IPS-20b (cell line): ENCODE measurements around the gene BBS4.
"Not testable (repeated sequence)": the region's sequence is repeated elsewhere in the genome, so short reads cannot be mapped to it uniquely, and the experiment has no call there.

Source experiments
- H3K27ac ChIP-seq: one replicate; pipeline ENCODE4 v1.5.1; 2013; ENCODE audit warnings: low read length
- H3K27me3 ChIP-seq: 2 replicates; pipeline ENCODE4 v1.6.1; 2013; ENCODE audit warnings: mild to moderate bottlenecking, low read length, inconsistent platforms; ENCODE audit not compliant: insufficient read depth
- H3K36me3 ChIP-seq: 2 replicates; pipeline ENCODE4 v1.6.1; 2013; ENCODE audit warnings: low read depth, mild to moderate bottlenecking, inconsistent platforms, low read length, moderate library complexity; ENCODE audit not compliant: insufficient read depth
- H3K4me1 ChIP-seq: 2 replicates; pipeline ENCODE4 v1.6.1; 2013; ENCODE audit warnings: mild to moderate bottlenecking, control low read depth, inconsistent platforms, low read length, moderate library complexity; ENCODE audit not compliant: insufficient read depth
- H3K4me3 ChIP-seq: 2 replicates; pipeline ENCODE4 v1.5.1; 2013; ENCODE audit warnings: mild to moderate bottlenecking, low read length, inconsistent platforms
- H3K9ac ChIP-seq: 2 replicates; pipeline ENCODE4 v1.6.1; 2013; ENCODE audit warnings: low read depth, mild to moderate bottlenecking, inconsistent platforms, low read length, moderate library complexity
- H3K9me3 ChIP-seq: 2 replicates; pipeline ENCODE4 v1.6.1; 2013; ENCODE audit warnings: mild to moderate bottlenecking, low read depth, low read length, inconsistent platforms; ENCODE audit not compliant: insufficient read depth

BBS4 gene

DNA sequence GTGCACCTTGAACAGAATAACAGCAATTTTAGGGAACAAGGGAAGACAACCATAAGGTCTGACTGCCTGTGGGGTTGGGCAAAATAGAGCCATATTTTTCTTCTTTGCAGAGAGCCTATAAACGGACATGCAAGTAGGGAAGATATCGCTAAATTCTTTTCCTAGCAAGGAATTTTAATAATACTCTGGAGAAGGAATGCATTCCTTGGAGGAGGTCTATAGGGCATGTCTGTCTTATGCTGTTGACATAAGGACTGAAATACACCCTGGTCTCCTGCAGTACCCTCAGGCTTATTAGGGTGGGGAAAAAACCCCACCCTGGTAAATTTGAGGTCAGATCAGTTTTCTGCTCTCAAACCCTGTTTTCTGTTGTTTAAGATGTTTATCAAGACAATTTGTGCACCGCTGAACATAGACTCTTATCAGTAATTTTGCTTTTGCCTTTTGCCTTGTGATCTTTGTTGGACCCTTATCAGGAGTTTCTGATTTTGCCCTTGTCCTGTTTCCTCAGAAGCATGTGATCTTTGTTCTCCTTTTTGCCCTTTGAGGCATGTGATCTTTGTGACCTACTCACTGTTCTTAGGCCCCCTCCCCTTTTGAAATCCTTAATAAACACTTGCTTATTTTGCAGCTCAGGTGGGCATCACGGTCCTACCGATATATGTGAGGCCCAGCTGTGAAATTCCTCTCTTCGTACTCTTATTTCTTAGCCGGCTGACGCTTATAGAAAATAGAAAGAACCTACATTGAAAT, 22.7 kb downstream of the BBS4 start:
- not testable (repeated sequence) for H3K27ac ChIP-seq

DNA sequence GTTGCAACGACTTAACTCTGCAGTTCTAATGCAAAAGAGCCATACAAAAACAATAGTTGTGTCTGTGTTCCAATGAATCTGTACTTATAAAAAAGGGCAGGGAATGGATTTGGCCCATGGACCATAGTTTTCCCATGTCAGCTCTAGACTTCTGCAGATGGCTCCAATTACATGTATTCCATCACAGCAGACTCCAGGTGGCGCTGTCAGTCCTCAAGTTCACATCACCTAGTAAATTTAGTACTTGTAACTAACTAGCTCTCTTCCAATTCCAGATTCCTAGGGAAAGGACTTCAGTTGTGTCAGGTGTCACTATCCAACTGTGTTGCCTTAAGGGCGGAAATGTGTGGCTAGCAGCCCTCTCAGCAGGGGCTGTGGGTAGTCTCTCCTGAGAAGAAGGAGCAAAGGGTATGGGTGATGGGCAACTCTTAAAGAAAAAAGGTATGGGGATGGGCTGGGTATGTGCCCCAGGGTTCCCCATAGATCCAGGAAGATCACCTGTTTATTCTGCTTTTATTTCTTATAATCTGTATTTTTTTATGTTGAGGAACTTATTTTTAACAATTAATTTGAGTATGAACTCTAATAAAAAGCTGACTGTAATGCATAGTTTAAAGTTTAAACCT, 36.2 kb downstream of the BBS4 start:
- Histone ChIP-seq H3K27me3 (no peaks in the 10 kb centered on the region), H3K27ac (no peak overlapping the region), H3K36me3 (peaks cover 22% of the 10 kb centered on the region; the same call in 1 of the 2 replicates), H3K9ac (no peak overlapping the region), H3K4me1 (no peaks in the 10 kb centered on the region), H3K9me3 (no peaks in the 10 kb centered on the region), H3K4me3 (no peak overlapping the region)

More for the DNA sequence above, 22.7 kb downstream of the BBS4 start:
- H3K4me3 ChIP-seq, H3K27me3 ChIP-seq, H3K4me1 ChIP-seq, H3K9me3 ChIP-seq, H3K9ac ChIP-seq: not testable (repeated sequence)
- peaks cover 25% of the 10 kb centered on the region for H3K36me3 ChIP-seq

DNA sequence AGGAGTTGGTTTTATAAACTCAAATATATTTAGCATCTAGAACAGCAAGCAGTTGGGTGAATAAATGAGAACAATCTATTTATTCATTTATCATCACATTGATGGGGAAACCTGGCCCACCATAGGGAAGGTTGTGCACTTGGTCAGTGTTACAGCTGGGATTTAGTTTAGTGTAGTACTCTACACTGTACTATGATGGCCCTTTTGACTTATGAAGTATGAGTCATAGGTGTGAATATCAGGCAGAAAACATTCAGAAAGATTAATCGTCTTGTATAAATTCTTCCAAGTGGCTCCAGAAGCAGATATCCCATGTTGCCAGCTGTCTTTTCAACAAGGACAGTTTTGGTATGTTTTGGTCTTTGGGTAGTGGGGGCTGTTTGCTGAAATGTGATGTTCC, 38.0 kb downstream of the BBS4 start:
- Histone ChIP-seq H3K27ac (no peak overlapping the region), H3K27me3 (no peaks in the 10 kb centered on the region), H3K4me3 (no peak overlapping the region), H3K9me3 (no peaks in the 10 kb centered on the region), H3K9ac (no peak overlapping the region), H3K36me3 (peaks cover 18% of the 10 kb centered on the region; the same call in 1 of the 2 replicates), H3K4me1 (peaks cover 2% of the 10 kb centered on the region; the same call in 1 of the 2 replicates)

DNA sequence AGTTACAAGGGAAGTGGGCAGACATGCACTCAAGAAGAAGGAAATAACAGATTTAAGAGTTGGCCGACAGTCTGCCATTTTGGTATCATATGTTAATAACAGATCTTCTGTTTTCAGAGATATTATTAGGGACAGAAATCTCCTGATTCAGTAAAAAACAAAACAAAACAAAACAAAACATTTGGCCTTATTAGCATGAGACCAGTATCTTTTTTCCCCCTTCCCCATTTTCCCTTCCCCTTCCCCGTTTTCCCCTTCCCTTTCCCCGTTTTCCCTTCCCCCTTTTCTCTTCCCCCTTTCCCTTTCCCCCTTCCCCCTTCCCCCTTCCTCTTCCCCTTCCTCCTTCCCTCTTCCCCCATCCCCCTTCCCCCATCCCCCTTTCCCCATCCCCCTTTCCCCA, 39.4 kb downstream of the BBS4 start:
- Histone ChIP-seq H3K27me3 (no peaks in the 10 kb centered on the region), H3K9ac (no peak overlapping the region), H3K9me3 (no peaks in the 10 kb centered on the region), H3K4me3 (no peak overlapping the region), H3K36me3 (peaks cover 21% of the 10 kb centered on the region; the same call in 1 of the 2 replicates), H3K27ac (no peak overlapping the region), H3K4me1 (peaks cover 2% of the 10 kb centered on the region; the same call in 1 of the 2 replicates)

DNA sequence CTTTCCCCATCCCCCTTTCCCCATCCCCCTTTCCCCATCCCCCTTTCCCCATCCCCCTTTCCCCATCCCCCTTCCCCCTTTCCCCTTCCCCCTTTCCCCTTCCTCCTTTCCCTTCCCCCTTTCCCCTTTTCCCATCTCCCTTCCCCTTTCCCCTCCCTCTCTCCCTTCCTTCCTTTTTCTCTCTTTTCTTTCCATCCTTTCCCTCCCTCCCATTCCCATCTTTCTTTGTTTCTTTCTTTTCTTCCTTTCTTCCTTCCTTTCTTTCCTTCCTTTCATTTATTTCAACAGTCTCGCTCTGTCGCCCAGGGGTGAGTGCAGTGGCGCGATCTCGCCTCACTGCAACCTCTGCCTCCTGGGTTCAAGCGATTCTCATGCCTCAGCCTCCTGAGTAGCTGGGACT, 39.8 kb downstream of the BBS4 start:
- H3K4me1 ChIP-seq, H3K4me3 ChIP-seq, H3K9ac ChIP-seq, H3K9me3 ChIP-seq, H3K27me3 ChIP-seq, H3K27ac ChIP-seq: not testable (repeated sequence)
- H3K36me3 ChIP-seq, result peaks cover 24% of the 10 kb centered on the region; the same call in 1 of the 2 replicates

DNA sequence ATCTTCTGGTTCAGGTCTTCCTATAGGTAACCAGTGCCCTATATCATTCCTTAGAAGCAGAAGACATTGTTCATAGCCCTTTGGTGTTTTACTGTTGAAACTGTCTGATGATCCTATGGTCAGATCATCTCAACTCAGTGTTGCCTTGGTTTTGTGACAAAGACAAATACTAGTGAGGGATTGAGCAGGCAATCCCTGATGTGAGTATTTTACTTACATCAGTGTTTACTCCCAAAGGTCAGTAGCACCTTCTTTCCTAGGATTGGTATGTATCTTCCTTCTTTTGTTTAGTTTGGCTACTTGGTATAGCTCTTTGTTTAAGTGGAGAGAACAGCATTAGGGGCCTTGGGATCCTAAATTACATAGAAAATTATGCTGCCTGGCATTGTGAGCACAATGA, 41.1 kb downstream of the BBS4 start:
- no peak overlapping the region for H3K4me3 ChIP-seq
- H3K36me3 ChIP-seq, result peaks cover 36% of the 10 kb centered on the region
- peaks cover 2% of the 10 kb centered on the region; the same call in 1 of the 2 replicates for H3K4me1 ChIP-seq
- no peaks in the 10 kb centered on the region for H3K27me3 ChIP-seq
- H3K9me3 ChIP-seq, result no peaks in the 10 kb centered on the region
- no peak overlapping the region for H3K27ac ChIP-seq
- H3K9ac ChIP-seq, result no peak overlapping the region

DNA sequence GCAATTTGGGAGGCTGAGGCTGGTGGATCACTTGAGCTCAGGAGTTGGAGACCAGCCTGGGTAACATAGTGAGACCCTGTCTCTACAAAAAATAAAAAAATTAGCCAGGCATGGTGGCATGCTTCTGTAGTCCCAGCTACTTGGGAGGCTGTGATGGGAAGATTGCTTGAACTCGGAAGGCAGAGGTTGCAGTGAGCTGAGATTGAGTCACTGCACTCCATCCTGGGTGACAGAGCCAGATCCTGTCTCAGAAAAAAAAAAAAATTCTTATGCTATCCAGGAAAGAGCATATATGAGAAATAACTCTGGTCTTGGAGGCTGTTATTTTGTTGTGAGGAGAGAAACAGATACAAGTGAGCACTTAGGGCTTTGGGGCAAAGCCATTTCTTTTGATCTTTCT, 42.2 kb downstream of the BBS4 start:
- not testable (repeated sequence) for H3K4me1 ChIP-seq, H3K9ac ChIP-seq, H3K9me3 ChIP-seq, H3K27me3 ChIP-seq, H3K4me3 ChIP-seq, H3K27ac ChIP-seq
- peaks cover 46% of the 10 kb centered on the region for H3K36me3 ChIP-seq

DNA sequence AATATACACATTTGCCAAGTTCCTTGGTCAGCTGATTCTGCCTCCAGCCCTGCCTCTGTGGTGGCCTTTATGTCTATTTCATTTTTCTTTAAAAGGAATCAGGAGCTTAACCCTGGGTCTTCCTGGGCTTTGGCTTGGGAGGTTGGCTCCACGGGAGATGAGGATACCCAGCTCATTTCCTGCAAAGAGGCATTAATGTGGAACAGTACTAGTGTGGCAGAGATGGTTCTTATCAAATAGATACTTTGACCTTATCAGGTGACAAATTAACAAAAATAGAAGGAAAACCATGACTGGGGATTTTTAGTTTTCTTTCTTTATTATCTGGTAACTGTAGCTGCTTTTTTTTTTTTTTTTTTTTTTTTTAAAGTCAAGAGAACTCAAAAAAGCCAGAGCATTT, 42.8 kb downstream of the BBS4 start:
- H3K36me3 ChIP-seq, result peaks cover 48% of the 10 kb centered on the region
- no peaks in the 10 kb centered on the region for H3K27me3 ChIP-seq
- no peak overlapping the region for H3K4me3 ChIP-seq
- no peak overlapping the region for H3K27ac ChIP-seq
- peaks cover 2% of the 10 kb centered on the region; the same call in 1 of the 2 replicates for H3K4me1 ChIP-seq
- H3K9ac ChIP-seq, result no peak overlapping the region
- H3K9me3 ChIP-seq, result no peaks in the 10 kb centered on the region

DNA sequence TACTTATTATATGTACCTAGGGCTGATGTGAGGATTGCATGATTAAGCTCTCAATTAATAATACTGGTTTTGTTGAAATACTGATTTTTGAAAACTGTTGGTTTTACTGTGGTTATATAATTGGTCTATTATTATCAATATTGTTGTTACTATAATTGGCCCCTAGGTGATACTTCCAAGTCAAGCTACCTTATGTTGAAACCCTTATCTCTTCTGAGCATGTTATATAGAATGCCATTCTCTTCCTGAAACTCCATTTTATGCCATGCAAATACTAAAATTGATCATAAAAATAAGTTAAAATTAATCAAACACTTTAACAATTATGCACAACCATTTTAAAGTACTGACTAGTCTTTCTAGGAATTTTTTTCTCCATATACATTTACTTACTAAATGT, 46.1 kb downstream of the BBS4 start:
- no peak overlapping the region for H3K27ac ChIP-seq
- no peak overlapping the region for H3K4me3 ChIP-seq
- H3K4me1 ChIP-seq, result peaks cover 2% of the 10 kb centered on the region; the same call in 1 of the 2 replicates
- no peaks in the 10 kb centered on the region for H3K9me3 ChIP-seq
- H3K27me3 ChIP-seq, result no peaks in the 10 kb centered on the region
- H3K9ac ChIP-seq, result no peak overlapping the region
- H3K36me3 ChIP-seq, result peaks cover 71% of the 10 kb centered on the region

DNA sequence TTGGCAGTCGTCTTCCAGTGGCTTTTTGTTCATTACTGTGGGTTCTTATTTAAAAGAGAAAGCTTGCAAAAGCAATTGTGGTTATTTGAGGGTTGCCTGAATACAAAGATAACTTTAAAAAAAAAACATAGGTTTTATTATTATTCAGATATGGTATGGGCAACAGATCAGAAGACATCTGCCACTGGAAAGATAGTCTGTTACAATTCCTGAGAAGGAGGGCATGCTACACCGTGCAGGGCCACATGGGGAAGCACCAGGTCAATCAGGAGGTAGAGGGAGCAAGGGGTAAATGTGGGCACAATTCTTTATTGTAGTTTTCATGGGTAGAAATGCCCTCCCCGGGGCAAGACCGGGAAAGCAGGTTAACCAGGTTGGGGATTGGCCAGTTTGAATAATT, 46.5 kb downstream of the BBS4 start:
- Histone ChIP-seq H3K4me1 (peaks cover 2% of the 10 kb centered on the region; the same call in 1 of the 2 replicates), H3K9ac (no peak overlapping the region), H3K27me3 (no peaks in the 10 kb centered on the region), H3K27ac (no peak overlapping the region), H3K36me3 (peaks cover 71% of the 10 kb centered on the region), H3K9me3 (no peaks in the 10 kb centered on the region), H3K4me3 (no peak overlapping the region)

DNA sequence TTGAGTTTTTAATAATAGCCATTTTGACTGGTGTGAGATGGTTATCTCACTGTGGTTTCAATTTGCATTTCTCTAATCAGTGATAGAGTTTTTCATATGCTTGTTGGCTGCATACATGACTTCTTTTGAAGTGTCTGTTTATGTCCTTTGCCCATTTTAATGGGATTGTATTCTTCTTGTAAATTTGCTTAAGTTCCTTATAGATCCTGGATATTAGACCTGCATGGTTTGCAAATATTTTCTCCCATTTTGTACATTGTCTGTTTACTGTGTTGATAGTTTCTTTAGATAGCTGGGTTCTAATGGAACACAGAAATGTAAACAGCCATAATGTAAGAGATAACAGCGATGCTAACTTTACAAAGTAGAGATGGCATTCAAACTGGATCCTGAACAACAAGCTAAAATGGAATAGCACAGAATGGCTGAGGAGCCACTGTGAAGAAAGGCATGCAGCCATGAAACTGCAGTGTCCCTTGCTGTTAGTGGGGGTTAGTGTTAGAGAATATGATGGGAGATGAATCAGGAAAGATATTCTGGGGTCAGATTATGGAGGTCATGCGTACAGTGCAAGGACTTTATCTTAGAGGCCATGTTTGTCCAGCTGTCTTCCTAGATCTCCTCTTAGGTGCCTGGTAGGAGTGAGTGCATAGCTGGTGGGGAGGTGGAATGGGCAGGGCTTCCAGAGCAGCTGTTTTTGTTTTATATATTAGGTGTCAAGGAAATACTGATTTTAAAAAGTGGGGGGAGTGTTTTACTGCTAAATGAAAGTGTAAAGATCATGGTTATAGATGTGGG, 48.1 kb downstream of the BBS4 start:
- H3K9me3 ChIP-seq, result no peaks in the 10 kb centered on the region; the same call in 1 of the 2 replicates
- peaks cover 82% of the 10 kb centered on the region for H3K36me3 ChIP-seq
- H3K4me3 ChIP-seq, result no peak overlapping the region
- H3K9ac ChIP-seq, result no peak overlapping the region
- H3K27me3 ChIP-seq, result no peaks in the 10 kb centered on the region
- H3K4me1 ChIP-seq, result no peaks in the 10 kb centered on the region
- H3K27ac ChIP-seq, result no peak overlapping the region
